Mesothelial cell of epicardium (in vitro differentiated cells): Measurements from ENCODE around the gene CRIP1. TPM values are rescaled to one million over a fixed set of nuclear protein-coding genes. Genes with fewer than 3 reads are reported as not detected.

Experiments
- DNase-seq, 2 experiments: peaks; one replicate each; pipeline ENCODE4 v3.0.0; 2021; ENCODE audit warnings: low spot score in 2 of 2; ENCODE audit not compliant: unreplicated experiment in 2 of 2
- H3K27ac Mint-ChIP-seq: 2 replicates; pipeline ENCODE4 v1.8.0; 2021; ENCODE audit warnings: mixed read lengths
- H3K27me3 Mint-ChIP-seq: 2 replicates; pipeline ENCODE4 v1.8.0; 2021; ENCODE audit warnings: low read depth, mixed read lengths
- H3K36me3 Mint-ChIP-seq: 2 replicates; pipeline ENCODE4 v1.8.0; 2021; ENCODE audit warnings: mixed read lengths
- H3K4me1 Mint-ChIP-seq: 2 replicates; pipeline ENCODE4 v1.8.0; 2021; ENCODE audit warnings: mixed read lengths
- H3K4me3 Mint-ChIP-seq: 2 replicates; pipeline ENCODE4 v1.8.0; 2021; ENCODE audit warnings: mild to moderate bottlenecking, moderate library complexity, mixed read lengths
- H3K9me3 Mint-ChIP-seq: 2 replicates; pipeline ENCODE4 v1.8.0; 2021; ENCODE audit warnings: mixed read lengths
- total RNA-seq: library from RNA; stranded (reverse); gene quantifications from 3 replicates; pipeline ENCODE4 v1.2.1, GENCODE V29; 2021
- TF ChIP-seq, protein P1 (sequence below): fragments of 200-600 bp; sonication (generic); IDR thresholded peaks from one replicate; pipeline ENCODE4 v1.5.0; 2021; ENCODE audit warnings: antibody characterized with exemption; ENCODE audit not compliant: unreplicated experiment

Gene CRIP1
- total RNA-seq, 1 donor from 2014 or later = 17.1 TPM

DNA sequence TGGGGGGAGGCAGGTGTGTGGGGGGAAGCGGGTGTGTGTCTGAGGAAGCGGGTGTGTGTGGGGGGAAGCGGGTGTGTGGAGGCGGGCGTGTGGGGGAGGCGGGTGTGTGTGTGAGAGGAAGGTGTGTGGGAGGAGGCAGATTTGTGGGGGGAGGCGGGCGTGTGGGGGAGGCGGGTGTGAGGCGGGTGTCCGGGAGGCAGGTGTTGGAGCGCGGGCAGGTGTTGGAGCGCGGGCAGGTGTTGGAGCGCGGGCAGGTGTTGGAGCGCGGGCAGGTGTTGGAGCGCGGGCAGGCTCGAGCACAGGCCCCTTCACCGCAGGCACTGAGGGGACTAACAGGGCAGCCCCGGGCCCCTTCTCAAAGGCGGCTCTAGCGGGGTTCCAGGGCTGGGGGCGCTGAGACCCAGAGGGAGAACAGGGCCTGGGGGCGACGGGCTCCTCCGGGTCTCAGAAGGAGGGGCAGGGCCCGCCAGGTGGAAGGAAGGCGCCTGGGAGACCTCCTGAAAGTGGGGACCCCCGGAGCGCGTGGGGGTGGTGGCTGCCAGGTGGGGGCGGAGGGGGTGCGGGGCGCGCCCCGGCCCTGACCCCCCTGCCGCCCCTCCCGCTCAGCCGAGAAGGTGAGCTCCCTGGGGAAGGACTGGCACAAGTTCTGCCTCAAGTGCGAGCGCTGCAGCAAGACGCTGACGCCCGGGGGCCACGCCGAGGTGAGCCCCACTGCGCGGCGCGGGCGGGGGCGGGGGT is 8.9 kb upstream of the CRIP1 start:
- no peak overlapping the region for H3K27ac Mint-ChIP-seq
- H3K9me3 Mint-ChIP-seq = no peaks in the 10 kb centered on the region
- no peak overlapping the region for H3K4me3 Mint-ChIP-seq
- H3K36me3 Mint-ChIP-seq = no peaks in the 10 kb centered on the region
- TF ChIP-seq, protein P1, sequence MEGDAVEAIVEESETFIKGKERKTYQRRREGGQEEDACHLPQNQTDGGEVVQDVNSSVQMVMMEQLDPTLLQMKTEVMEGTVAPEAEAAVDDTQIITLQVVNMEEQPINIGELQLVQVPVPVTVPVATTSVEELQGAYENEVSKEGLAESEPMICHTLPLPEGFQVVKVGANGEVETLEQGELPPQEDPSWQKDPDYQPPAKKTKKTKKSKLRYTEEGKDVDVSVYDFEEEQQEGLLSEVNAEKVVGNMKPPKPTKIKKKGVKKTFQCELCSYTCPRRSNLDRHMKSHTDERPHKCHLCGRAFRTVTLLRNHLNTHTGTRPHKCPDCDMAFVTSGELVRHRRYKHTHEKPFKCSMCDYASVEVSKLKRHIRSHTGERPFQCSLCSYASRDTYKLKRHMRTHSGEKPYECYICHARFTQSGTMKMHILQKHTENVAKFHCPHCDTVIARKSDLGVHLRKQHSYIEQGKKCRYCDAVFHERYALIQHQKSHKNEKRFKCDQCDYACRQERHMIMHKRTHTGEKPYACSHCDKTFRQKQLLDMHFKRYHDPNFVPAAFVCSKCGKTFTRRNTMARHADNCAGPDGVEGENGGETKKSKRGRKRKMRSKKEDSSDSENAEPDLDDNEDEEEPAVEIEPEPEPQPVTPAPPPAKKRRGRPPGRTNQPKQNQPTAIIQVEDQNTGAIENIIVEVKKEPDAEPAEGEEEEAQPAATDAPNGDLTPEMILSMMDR = no peak
- no peak for DNase-seq
- H3K4me1 Mint-ChIP-seq = peaks cover 37% of the 10 kb centered on the region
- peaks cover 39% of the 10 kb centered on the region for H3K27me3 Mint-ChIP-seq

- TF ChIP-seq, protein P1 = no peak
- Mint-ChIP-seq H3K9me3 (no peaks in the 10 kb centered on the region), H3K36me3 (no peaks in the 10 kb centered on the region), H3K4me3 (no peak overlapping the region), H3K4me1 (peaks cover 37% of the 10 kb centered on the region), H3K27ac (no peak overlapping the region), H3K27me3 (peaks cover 39% of the 10 kb centered on the region)
- no peak for DNase-seq
Measured at GRCh38 chr14:105478398-105479251, 8.1 kb upstream of the CRIP1 start.

DNA sequence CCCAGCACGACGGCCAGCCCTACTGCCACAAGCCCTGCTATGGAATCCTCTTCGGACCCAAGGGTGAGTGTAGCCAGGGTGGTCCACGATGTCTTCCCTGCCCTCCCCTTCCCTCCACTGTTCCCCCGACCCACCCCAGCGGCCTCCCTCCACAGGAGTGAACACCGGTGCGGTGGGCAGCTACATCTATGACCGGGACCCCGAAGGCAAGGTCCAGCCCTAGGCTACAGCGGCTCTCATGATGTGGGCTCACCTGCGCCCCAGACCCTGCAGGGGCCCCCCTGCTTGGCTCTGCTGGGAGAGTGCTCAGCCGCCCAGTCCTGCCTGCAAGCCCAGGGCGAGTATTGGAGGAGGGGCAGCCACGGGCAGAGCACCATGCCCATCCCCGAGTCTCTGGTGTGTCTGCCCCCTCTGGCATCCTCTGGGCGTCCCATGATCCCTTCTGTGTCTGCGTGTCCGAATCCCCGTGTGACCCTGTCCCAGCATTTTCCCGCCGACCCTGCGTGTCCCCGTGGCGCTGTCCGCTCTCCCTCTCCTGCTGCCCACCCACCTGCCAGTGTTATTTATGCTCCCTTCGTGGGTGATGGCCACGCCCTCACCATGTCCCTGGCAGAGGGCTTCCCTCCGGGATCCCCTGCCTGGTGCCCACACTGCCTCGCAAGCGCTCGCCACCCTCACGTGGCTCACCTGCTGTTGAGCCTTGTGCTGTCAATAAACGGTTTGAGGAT is 7.1 kb upstream of the CRIP1 start:
- peaks cover 44% of the 10 kb centered on the region for H3K27me3 Mint-ChIP-seq
- no peaks in the 10 kb centered on the region for H3K9me3 Mint-ChIP-seq
- TF ChIP-seq, protein P1 = no peak
- H3K4me1 Mint-ChIP-seq = peaks cover 41% of the 10 kb centered on the region
- no peak for DNase-seq
- no peaks in the 10 kb centered on the region for H3K36me3 Mint-ChIP-seq
- H3K4me3 Mint-ChIP-seq = peak overlapping the region; percentile 17
- peak overlapping the region; percentile 43 for H3K27ac Mint-ChIP-seq

DNA sequence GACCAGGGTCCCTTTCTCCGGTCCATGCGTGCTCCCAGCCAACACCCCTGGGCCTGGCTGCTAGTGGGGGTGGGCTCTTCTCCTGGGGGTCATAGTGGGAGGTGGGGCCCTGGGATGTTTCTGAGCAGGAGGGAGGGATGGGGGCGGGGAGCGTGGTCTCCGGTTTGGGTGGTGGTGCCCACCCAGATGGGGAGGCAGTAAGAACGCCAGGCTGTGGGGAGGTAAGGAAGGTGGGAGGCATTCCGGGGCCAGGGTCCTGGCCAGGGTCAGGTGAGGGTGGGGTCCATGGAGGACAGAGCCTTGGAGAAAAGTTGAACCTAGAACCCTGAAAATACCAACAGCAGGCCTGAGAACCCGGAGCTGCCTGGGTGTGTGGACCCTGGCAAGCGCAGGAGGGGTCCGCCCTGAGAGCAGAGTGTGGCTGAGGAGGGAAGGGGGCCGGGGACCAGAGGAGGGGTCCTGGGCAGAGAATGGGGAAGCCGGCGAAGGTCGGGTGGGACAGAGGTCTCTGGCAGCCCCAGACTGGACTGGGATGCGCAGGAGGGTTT is 6.4 kb upstream of the CRIP1 start:
- Mint-ChIP-seq H3K4me1 (peaks cover 42% of the 10 kb centered on the region), H3K27ac (no peak overlapping the region), H3K27me3 (peaks cover 49% of the 10 kb centered on the region), H3K9me3 (no peaks in the 10 kb centered on the region), H3K36me3 (no peaks in the 10 kb centered on the region), H3K4me3 (no peak overlapping the region)
- no peak for DNase-seq
- TF ChIP-seq, protein P1 = no peak
